Fibroblast of lung (primary cell): Measurements from ENCODE around the gene PLEKHA4. TPM values are rescaled to one million over a fixed set of nuclear protein-coding genes. Genes with fewer than 3 reads are reported as not detected.

Source experiments
- DNase-seq, 2 donors: peaks; one replicate each; pipeline versions ENCODE4 v3.0.0 to v3.0.0-alpha.2; 2010; ENCODE audit warnings: low read depth in 2 of 2
- H2AFZ ChIP-seq: 2 replicates; pipeline ENCODE4 v1.5.1; 2012; ENCODE audit warnings: low read length, control low read depth, inconsistent platforms
- H3K27ac ChIP-seq: 2 replicates; pipeline ENCODE4 v1.5.1; 2011; ENCODE audit warnings: low read length, control low read depth; ENCODE audit not compliant: insufficient read depth
- H3K27me3 ChIP-seq: 2 replicates; pipeline ENCODE4 v1.5.1; 2011; ENCODE audit warnings: mild to moderate bottlenecking, low read length; ENCODE audit not compliant: control insufficient read depth, insufficient read depth
- H3K36me3 ChIP-seq: 2 replicates; pipeline ENCODE4 v1.5.1; 2011; ENCODE audit warnings: low read length; ENCODE audit not compliant: control insufficient read depth, insufficient read depth
- H3K4me1 ChIP-seq: 2 replicates; pipeline ENCODE4 v1.5.1; 2011; ENCODE audit warnings: low read length; ENCODE audit not compliant: control insufficient read depth, insufficient read depth; ENCODE audit errors: extremely low read depth
- H3K4me2 ChIP-seq: 2 replicates; pipeline ENCODE4 v1.5.1; 2011; ENCODE audit warnings: low read length, control low read depth; ENCODE audit not compliant: insufficient read depth; ENCODE audit errors: extremely low read depth
- H3K4me3 ChIP-seq, 4 experiments: fragments of 200-600 bp in 1 of 4; sonication (generic) in 1 of 4; replicated peaks in 1 of 4; 2 replicates each; pipeline ENCODE4 v1.5.1; 2011 to 2016; ENCODE audit warnings: low read length in 4 of 4, low read depth in 3 of 4, mild to moderate bottlenecking in 3 of 4, control low read depth in 2 of 4, inconsistent platforms in 1 of 4, mixed read lengths in 1 of 4; ENCODE audit not compliant: insufficient read depth in 1 of 4; ENCODE audit errors: control extremely low read depth in 1 of 4
- H3K79me2 ChIP-seq: 2 replicates; pipeline ENCODE4 v1.5.1; 2012; ENCODE audit warnings: mild to moderate bottlenecking, low read length, inconsistent platforms; ENCODE audit not compliant: control insufficient read depth, insufficient read depth
- H3K9ac ChIP-seq: 2 replicates; pipeline ENCODE4 v1.5.1; 2011; ENCODE audit warnings: mild to moderate bottlenecking, low read length, control low read depth; ENCODE audit not compliant: insufficient read depth
- H3K9me3 ChIP-seq: 2 replicates; pipeline ENCODE4 v1.5.1; 2012; ENCODE audit warnings: low read depth, low read length; ENCODE audit not compliant: control insufficient read depth, insufficient read depth
- H4K20me1 ChIP-seq: 2 replicates; pipeline ENCODE4 v1.5.1; 2011; ENCODE audit warnings: low read length; ENCODE audit not compliant: control insufficient read depth, insufficient read depth; ENCODE audit errors: extremely low read depth
- EZH2 ChIP-seq: IDR thresholded peaks from 2 replicates; pipeline ENCODE4 v1.5.1; 2012; ENCODE audit warnings: low read length, control low read depth, mild to moderate bottlenecking; ENCODE audit errors: missing control alignments
- polyA plus RNA-seq, 2 donors: library from polyadenylated mRNA; depleted of rRNA in 1 of 2; stranded (reverse) in 1 of 2; unstranded in 1 of 2; fragments of >200 nt; gene quantifications; 2 replicates each; pipeline ENCODE4 v1.2.1, GENCODE V29; 2011 to 2012; ENCODE audit warnings: missing spikeins in 1 of 2
- total RNA-seq: library from RNA; depleted of rRNA; stranded (reverse); fragments of >200 nt; gene quantifications from 2 replicates; pipeline ENCODE4 v1.2.1, GENCODE V29; 2014
- TF ChIP-seq, protein P1 (sequence below), 2 donors: IDR thresholded peaks in 1 of 2; conservative IDR thresholded peaks in 1 of 2; 1 replicate in 1 of 2; 2 replicates in 1 of 2; pipeline ENCODE4 v1.5.1; 2011 to 2012; ENCODE audit warnings: low read length in 2 of 2, control low read depth in 1 of 2, inconsistent platforms in 1 of 2, low read depth in 1 of 2, mild to moderate bottlenecking in 1 of 2

PLEKHA4 gene
- total and polyA plus RNA-seq, 2 donors (not counting 1 experiment from before 2014, with no cell fraction given), result 6.6 to 20.0 TPM

- Histone ChIP-seq H4K20me1 (no peaks in the 10 kb centered on the region), H3K27me3 (no peaks in the 10 kb centered on the region), H3K4me2 (no peak overlapping the region), H3K36me3 (peaks cover 4% of the 10 kb centered on the region), H3K79me2 (no peaks in the 10 kb centered on the region), H2AFZ (no peak overlapping the region), H3K27ac (no peak overlapping the region), H3K4me3 (no peak overlapping the region), H3K9me3 (no peaks in the 10 kb centered on the region), H3K4me1 (peaks cover 7% of the 10 kb centered on the region), H3K9ac (no peak overlapping the region)
- no peak for TF ChIP-seq EZH2
- TF ChIP-seq, protein P1, sequence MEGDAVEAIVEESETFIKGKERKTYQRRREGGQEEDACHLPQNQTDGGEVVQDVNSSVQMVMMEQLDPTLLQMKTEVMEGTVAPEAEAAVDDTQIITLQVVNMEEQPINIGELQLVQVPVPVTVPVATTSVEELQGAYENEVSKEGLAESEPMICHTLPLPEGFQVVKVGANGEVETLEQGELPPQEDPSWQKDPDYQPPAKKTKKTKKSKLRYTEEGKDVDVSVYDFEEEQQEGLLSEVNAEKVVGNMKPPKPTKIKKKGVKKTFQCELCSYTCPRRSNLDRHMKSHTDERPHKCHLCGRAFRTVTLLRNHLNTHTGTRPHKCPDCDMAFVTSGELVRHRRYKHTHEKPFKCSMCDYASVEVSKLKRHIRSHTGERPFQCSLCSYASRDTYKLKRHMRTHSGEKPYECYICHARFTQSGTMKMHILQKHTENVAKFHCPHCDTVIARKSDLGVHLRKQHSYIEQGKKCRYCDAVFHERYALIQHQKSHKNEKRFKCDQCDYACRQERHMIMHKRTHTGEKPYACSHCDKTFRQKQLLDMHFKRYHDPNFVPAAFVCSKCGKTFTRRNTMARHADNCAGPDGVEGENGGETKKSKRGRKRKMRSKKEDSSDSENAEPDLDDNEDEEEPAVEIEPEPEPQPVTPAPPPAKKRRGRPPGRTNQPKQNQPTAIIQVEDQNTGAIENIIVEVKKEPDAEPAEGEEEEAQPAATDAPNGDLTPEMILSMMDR (conservative IDR thresholded peaks at IDR 0.05 in 1 of 2, IDR thresholded peaks at IDR 0.05 in 1 of 2; ENCODE audit: low read depth in 1 of 2, low read length in 2 of 2), result no peak
- DNase-seq, result no peak
Measured at GRCh38 chr19:48821633-48822032, 46.8 kb downstream of the PLEKHA4 start.

DNA sequence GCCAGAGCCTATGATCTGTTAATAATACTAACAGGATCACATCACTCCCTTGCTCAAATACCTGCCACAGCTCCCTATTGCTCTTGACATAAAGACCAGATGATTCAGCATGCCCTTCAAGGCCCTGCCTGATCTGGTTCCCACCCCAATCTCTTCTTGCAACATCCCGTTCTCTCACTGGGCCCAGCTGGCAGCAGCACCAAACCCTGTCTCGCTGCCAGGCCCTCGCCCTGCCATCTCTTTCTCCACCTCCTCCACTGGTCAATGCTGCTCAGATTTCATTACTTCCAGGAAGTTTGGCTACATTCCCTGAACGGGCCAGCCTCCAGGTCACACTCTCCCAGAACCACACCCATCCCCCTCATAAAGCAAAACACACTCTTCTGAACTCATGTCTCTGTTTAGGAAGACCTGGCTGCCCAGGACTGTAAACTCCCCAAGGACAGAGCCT lies 49.0 kb downstream of the PLEKHA4 start:
- Histone ChIP-seq H3K4me2 (peak overlapping the region; percentile 51), H2AFZ (peak overlapping the region; percentile 30)

DNA sequence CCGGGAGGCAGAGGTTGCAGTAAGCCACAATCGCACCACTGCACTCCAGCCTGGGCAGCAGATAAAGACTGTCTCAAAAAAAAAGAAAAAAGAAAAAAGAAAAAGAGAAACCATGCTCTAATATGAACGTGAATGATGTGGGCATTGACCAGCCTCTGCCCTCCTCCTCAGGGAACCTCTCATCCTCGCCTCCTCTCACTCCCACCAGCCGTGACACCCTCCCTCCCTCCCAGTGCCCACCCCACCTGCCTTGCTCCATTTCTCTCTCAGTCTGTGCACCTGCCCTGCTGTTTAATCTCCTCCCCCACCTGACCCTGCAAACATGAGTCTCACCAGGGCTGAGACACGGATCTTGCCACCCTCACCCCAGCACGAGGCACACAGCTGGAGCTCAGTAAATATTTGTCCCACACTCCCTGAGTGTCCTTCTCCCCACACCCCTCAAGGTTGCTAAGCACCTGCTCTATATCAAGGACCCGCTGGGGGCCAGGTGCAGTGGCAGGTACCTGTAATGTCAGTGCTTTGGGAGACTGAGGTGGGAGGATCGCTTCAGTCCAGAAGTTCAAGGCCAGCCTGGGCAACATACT lies 50.1 kb downstream of the PLEKHA4 start:
- Histone ChIP-seq H3K4me2 (no peak overlapping the region), H3K4me1 (peaks cover 7% of the 10 kb centered on the region), H3K9ac (no peak overlapping the region), H4K20me1 (no peaks in the 10 kb centered on the region), H3K27ac (no peak overlapping the region), H3K36me3 (peaks cover 4% of the 10 kb centered on the region), H2AFZ (no peak overlapping the region), H3K79me2 (no peaks in the 10 kb centered on the region), H3K27me3 (no peaks in the 10 kb centered on the region), H3K4me3 (no peak overlapping the region), H3K9me3 (no peaks in the 10 kb centered on the region)
- TF ChIP-seq, protein P1 (conservative IDR thresholded peaks at IDR 0.05 in 1 of 2, IDR thresholded peaks at IDR 0.05 in 1 of 2; ENCODE audit: low read depth in 1 of 2, low read length in 2 of 2), result no peak
- no peak for DNase-seq

More for the DNA sequence above, 49.0 kb downstream of the PLEKHA4 start:
- H3K4me1 ChIP-seq, result peaks cover 7% of the 10 kb centered on the region
- no peak for TF ChIP-seq EZH2
- TF ChIP-seq, protein P1 (conservative IDR thresholded peaks at IDR 0.05 in 1 of 2, IDR thresholded peaks at IDR 0.05 in 1 of 2; ENCODE audit: low read depth in 1 of 2, low read length in 2 of 2), result no peak
- no peaks in the 10 kb centered on the region for H3K79me2 ChIP-seq
- no peaks in the 10 kb centered on the region for H3K9me3 ChIP-seq
- no peak overlapping the region for H3K27ac ChIP-seq
- no peaks in the 10 kb centered on the region for H3K27me3 ChIP-seq
- H3K4me3 ChIP-seq, result no peak overlapping the region
- H3K9ac ChIP-seq, result peak overlapping the region; percentile 23
- no peaks in the 10 kb centered on the region for H4K20me1 ChIP-seq
- H3K36me3 ChIP-seq, result peaks cover 4% of the 10 kb centered on the region
- DNase-seq, result peak; percentile 70 to 98
